HEK293 (cell line): Measurements from ENCODE around the gene TES.

Source experiments
- BCL11A ChIP-seq: fragments of 450-650 bp; formaldehyde crosslinking; IDR thresholded peaks from 2 replicates; pipeline ENCODE4 v1.5.1; 2016; ENCODE audit warnings: low read depth, missing biosample characterization, missing genetic modification characterization
- GLIS1 ChIP-seq: fragments of 450-650 bp; formaldehyde crosslinking; IDR thresholded peaks from 2 replicates; pipeline ENCODE4 v1.5.1; 2016; ENCODE audit warnings: missing biosample characterization, missing genetic modification characterization
- HOXC10 ChIP-seq: sonication (generic); formaldehyde crosslinking; IDR thresholded peaks from 2 replicates; pipeline ENCODE4 v1.8.1; 2023; ENCODE audit warnings: mild to moderate bottlenecking, missing genetic modification reagents
- OVOL3 ChIP-seq: fragments of 450-650 bp; formaldehyde crosslinking; IDR thresholded peaks from 2 replicates; pipeline ENCODE4 v1.5.1; 2016; ENCODE audit warnings: missing biosample characterization, missing genetic modification characterization
- REPIN1 ChIP-seq: fragments of 450-650 bp; formaldehyde crosslinking; IDR thresholded peaks from 2 replicates; pipeline ENCODE4 v1.5.1; 2017; ENCODE audit warnings: missing biosample characterization, missing genetic modification characterization, low read depth
- SCRT2 ChIP-seq: fragments of 450-650 bp; formaldehyde crosslinking; IDR thresholded peaks from 2 replicates; pipeline ENCODE4 v1.5.1; 2016; ENCODE audit warnings: missing biosample characterization, missing genetic modification characterization
- SP7 ChIP-seq: fragments of 450-650 bp; formaldehyde crosslinking; IDR thresholded peaks from 2 replicates; pipeline ENCODE4 v1.5.1; 2016; ENCODE audit warnings: missing biosample characterization, missing genetic modification characterization
- ZBTB1 ChIP-seq: fragments of 450-650 bp; formaldehyde crosslinking; IDR thresholded peaks from 2 replicates; pipeline ENCODE4 v1.5.1; 2016; ENCODE audit warnings: missing biosample characterization, missing genetic modification characterization
- ZBTB21 ChIP-seq: fragments of 450-650 bp; formaldehyde crosslinking; IDR thresholded peaks from 2 replicates; pipeline ENCODE4 v1.5.1; 2017; ENCODE audit warnings: missing biosample characterization, missing genetic modification characterization
- ZFHX2 ChIP-seq: fragments of 450-650 bp; formaldehyde crosslinking; conservative IDR thresholded peaks from 2 replicates; pipeline ENCODE4 v1.5.1; 2016; ENCODE audit warnings: missing biosample characterization, missing genetic modification characterization
- ZFP41 ChIP-seq: fragments of 450-650 bp; formaldehyde crosslinking; IDR thresholded peaks from 2 replicates; pipeline ENCODE4 v1.5.1; 2016; ENCODE audit warnings: missing biosample characterization, missing genetic modification characterization, borderline replicate concordance
- ZNF10 ChIP-seq: fragments of 450-650 bp; formaldehyde crosslinking; IDR thresholded peaks from 2 replicates; pipeline ENCODE4 v1.5.1; 2017; ENCODE audit warnings: missing biosample characterization, missing genetic modification characterization
- ZNF184 ChIP-seq: fragments of 450-650 bp; IDR thresholded peaks from 2 replicates; pipeline ENCODE4 v1.5.1; 2018; ENCODE audit warnings: missing biosample characterization, mild to moderate bottlenecking, missing genetic modification characterization
- ZNF24 ChIP-seq: fragments of 450-650 bp; formaldehyde crosslinking; IDR thresholded peaks from 2 replicates; pipeline ENCODE4 v1.5.1; 2016; ENCODE audit warnings: missing biosample characterization, missing genetic modification characterization
- ZNF335 ChIP-seq: fragments of 450-650 bp; formaldehyde crosslinking; conservative IDR thresholded peaks from 2 replicates; pipeline ENCODE4 v1.5.1; 2016; ENCODE audit warnings: missing biosample characterization, missing genetic modification characterization
- ZNF354C ChIP-seq: fragments of 450-650 bp; formaldehyde crosslinking; IDR thresholded peaks from 2 replicates; pipeline ENCODE4 v1.5.1; 2016; ENCODE audit warnings: missing biosample characterization, missing genetic modification characterization, low read depth, borderline replicate concordance
- ZNF416 ChIP-seq: fragments of 450-650 bp; formaldehyde crosslinking; IDR thresholded peaks from 2 replicates; pipeline ENCODE4 v1.5.1; 2016; ENCODE audit warnings: missing biosample characterization, missing genetic modification characterization
- ZNF48 ChIP-seq: fragments of 450-650 bp; formaldehyde crosslinking; IDR thresholded peaks from 2 replicates; pipeline ENCODE4 v1.5.1; 2016; ENCODE audit warnings: missing biosample characterization, missing genetic modification characterization
- ZNF558 ChIP-seq: fragments of 450-650 bp; formaldehyde crosslinking; IDR thresholded peaks from 2 replicates; pipeline ENCODE4 v1.5.1; 2016; ENCODE audit warnings: missing biosample characterization, missing genetic modification characterization
- ZNF610 ChIP-seq: fragments of 450-650 bp; formaldehyde crosslinking; IDR thresholded peaks from 2 replicates; pipeline ENCODE4 v1.5.1; 2016; ENCODE audit warnings: missing biosample characterization, missing genetic modification characterization, borderline replicate concordance
- ZNF623 ChIP-seq: fragments of 450-650 bp; formaldehyde crosslinking; IDR thresholded peaks from 2 replicates; pipeline ENCODE4 v1.5.1; 2016; ENCODE audit warnings: missing biosample characterization, missing genetic modification characterization
- ZNF629 ChIP-seq: fragments of 450-650 bp; formaldehyde crosslinking; IDR thresholded peaks from 2 replicates; pipeline ENCODE4 v1.5.1; 2017; ENCODE audit warnings: missing biosample characterization, missing genetic modification characterization
- ZNF701 ChIP-seq: fragments of 450-650 bp; formaldehyde crosslinking; IDR thresholded peaks from 2 replicates; pipeline ENCODE4 v1.5.1; 2016; ENCODE audit warnings: missing biosample characterization, missing genetic modification characterization
- ZNF76 ChIP-seq: fragments of 450-650 bp; formaldehyde crosslinking; IDR thresholded peaks from 2 replicates; pipeline ENCODE4; 2016; ENCODE audit warnings: low read depth, missing biosample characterization, missing genetic modification characterization, borderline replicate concordance
- ZNF837 ChIP-seq: fragments of 450-650 bp; formaldehyde crosslinking; IDR thresholded peaks from 2 replicates; pipeline ENCODE4 v1.5.1; 2016; ENCODE audit warnings: missing biosample characterization, missing genetic modification characterization
- ZNF843 ChIP-seq: fragments of 450-650 bp; formaldehyde crosslinking; IDR thresholded peaks from 2 replicates; pipeline ENCODE4 v1.5.1; 2016; ENCODE audit warnings: missing biosample characterization, missing genetic modification characterization
- TF ChIP-seq, protein P1 (sequence below): fragments of 450-650 bp; formaldehyde crosslinking; IDR thresholded peaks from 2 replicates; pipeline ENCODE4 v1.5.1; 2017; ENCODE audit warnings: missing biosample characterization, missing genetic modification characterization
- TF ChIP-seq, protein P2 (sequence below): fragments of 450-650 bp; formaldehyde crosslinking; IDR thresholded peaks from 2 replicates; pipeline ENCODE4 v1.5.1; 2016; ENCODE audit warnings: missing biosample characterization, missing genetic modification characterization
- TF ChIP-seq, protein P3 (sequence below): fragments of 450-650 bp; formaldehyde crosslinking; IDR thresholded peaks from 2 replicates; pipeline ENCODE4 v1.5.1; 2016; ENCODE audit warnings: missing biosample characterization, missing genetic modification characterization
- TF ChIP-seq, protein P4 (sequence below): fragments of 450-650 bp; IDR thresholded peaks from 2 replicates; pipeline ENCODE4 v1.5.1; 2018; ENCODE audit warnings: missing biosample characterization, mild to moderate bottlenecking, missing genetic modification characterization
- TF ChIP-seq, protein P5 (sequence below): fragments of 450-650 bp; formaldehyde crosslinking; IDR thresholded peaks from 2 replicates; pipeline ENCODE4 v1.5.1; 2016; ENCODE audit warnings: missing biosample characterization, missing genetic modification characterization
- TF ChIP-seq, protein P6 (sequence below): fragments of 450-650 bp; formaldehyde crosslinking; IDR thresholded peaks from 2 replicates; pipeline ENCODE4 v1.5.1; 2016; ENCODE audit warnings: missing biosample characterization, missing genetic modification characterization

TES gene

DNA sequence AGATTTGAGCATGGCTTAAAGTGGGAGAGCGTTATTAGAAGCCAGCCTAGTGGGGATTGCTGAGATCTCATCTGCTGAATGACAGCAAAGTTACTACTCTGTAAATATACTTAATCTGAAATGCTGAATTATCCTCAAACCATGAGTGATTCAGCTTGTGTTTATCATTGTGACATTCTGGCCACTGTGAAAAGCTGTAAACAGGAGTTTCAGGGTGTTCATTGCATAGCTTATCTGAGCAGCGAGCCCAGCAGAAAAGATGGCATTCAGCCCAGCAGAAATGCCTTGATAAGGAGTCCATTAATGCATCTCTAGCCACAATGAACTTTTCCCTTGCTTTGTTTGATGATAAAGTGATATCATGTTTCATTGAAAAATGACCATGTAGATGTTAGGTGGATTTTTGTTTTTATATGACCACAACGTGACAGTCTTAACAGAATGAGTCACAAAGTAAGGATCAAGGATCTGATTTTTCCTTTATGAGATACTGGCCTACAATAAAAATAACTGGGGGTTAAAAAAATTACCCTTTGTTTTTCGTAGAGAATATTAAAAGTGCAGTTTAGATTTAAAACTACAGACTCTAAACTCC, 7.8 kb downstream of the TES start (continued):
- TF ChIP-seq ZBTB1 (tag by site-specific recombination) (peak; percentile 84), ZNF10 (tag by site-specific recombination) (peak; percentile 89), OVOL3 (tag by site-specific recombination) (peak; percentile 99), ZNF184 (tag by site-specific recombination) (peak; percentile 61; the same call in 1 of the 2 replicates), SCRT2 (tag by site-specific recombination) (peak; percentile 65), ZNF558 (peak; percentile 91), ZNF837 (tag by site-specific recombination) (no peak), BCL11A (tag by site-specific recombination) (peak; percentile 99), ZNF335 (0 out of 2 replicates have a peak, but pooled peaks have one; percentile 27), REPIN1 (tag by site-specific recombination) (no peak), ZNF701 (no peak), ZNF629 (tag by site-specific recombination) (peak; percentile 97), ZNF843 (tag by site-specific recombination) (peak; percentile 100), ZNF48 (tag by site-specific recombination) (no peak), ZNF76 (tag by site-specific recombination) (peak; percentile 66; the same call in 1 of the 2 replicates), ZFHX2 (no peak; the same call in 1 of the 2 replicates), GLIS1 (peak; percentile 61; the same call in 1 of the 2 replicates), ZFP41 (no peak), ZNF354C (no peak), ZNF623 (peak; percentile 55), ZNF24 (tag by site-specific recombination) (peak; percentile 99), HOXC10 (no peak), ZBTB21 (peak; percentile 86), ZNF416 (tag by site-specific recombination) (no peak), SP7 (tag by site-specific recombination) (peak; percentile 99), ZNF610 (tag by site-specific recombination) (peak; percentile 73; the same call in 1 of the 2 replicates)
- TF ChIP-seq, protein P1, sequence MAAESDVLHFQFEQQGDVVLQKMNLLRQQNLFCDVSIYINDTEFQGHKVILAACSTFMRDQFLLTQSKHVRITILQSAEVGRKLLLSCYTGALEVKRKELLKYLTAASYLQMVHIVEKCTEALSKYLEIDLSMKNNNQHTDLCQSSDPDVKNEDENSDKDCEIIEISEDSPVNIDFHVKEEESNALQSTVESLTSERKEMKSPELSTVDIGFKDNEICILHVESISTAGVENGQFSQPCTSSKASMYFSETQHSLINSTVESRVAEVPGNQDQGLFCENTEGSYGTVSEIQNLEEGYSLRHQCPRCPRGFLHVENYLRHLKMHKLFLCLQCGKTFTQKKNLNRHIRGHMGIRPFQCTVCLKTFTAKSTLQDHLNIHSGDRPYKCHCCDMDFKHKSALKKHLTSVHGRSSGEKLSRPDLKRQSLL (tag by site-specific recombination), result peak; percentile 48; the same call in 1 of the 2 replicates
- TF ChIP-seq, protein P2, sequence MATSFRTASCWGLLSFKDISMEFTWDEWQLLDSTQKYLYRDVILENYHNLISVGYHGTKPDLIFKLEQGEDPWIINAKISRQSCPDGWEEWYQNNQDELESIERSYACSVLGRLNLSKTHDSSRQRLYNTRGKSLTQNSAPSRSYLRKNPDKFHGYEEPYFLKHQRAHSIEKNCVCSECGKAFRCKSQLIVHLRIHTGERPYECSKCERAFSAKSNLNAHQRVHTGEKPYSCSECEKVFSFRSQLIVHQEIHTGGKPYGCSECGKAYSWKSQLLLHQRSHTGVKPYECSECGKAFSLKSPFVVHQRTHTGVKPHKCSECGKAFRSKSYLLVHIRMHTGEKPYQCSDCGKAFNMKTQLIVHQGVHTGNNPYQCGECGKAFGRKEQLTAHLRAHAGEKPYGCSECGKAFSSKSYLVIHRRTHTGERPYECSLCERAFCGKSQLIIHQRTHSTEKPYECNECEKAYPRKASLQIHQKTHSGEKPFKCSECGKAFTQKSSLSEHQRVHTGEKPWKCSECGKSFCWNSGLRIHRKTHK (tag by site-specific recombination), result no peak
- TF ChIP-seq, protein P3, sequence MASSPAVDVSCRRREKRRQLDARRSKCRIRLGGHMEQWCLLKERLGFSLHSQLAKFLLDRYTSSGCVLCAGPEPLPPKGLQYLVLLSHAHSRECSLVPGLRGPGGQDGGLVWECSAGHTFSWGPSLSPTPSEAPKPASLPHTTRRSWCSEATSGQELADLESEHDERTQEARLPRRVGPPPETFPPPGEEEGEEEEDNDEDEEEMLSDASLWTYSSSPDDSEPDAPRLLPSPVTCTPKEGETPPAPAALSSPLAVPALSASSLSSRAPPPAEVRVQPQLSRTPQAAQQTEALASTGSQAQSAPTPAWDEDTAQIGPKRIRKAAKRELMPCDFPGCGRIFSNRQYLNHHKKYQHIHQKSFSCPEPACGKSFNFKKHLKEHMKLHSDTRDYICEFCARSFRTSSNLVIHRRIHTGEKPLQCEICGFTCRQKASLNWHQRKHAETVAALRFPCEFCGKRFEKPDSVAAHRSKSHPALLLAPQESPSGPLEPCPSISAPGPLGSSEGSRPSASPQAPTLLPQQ (tag by site-specific recombination), result 0 out of 2 replicates have a peak, but pooled peaks have one; percentile 86
- TF ChIP-seq, protein P4, sequence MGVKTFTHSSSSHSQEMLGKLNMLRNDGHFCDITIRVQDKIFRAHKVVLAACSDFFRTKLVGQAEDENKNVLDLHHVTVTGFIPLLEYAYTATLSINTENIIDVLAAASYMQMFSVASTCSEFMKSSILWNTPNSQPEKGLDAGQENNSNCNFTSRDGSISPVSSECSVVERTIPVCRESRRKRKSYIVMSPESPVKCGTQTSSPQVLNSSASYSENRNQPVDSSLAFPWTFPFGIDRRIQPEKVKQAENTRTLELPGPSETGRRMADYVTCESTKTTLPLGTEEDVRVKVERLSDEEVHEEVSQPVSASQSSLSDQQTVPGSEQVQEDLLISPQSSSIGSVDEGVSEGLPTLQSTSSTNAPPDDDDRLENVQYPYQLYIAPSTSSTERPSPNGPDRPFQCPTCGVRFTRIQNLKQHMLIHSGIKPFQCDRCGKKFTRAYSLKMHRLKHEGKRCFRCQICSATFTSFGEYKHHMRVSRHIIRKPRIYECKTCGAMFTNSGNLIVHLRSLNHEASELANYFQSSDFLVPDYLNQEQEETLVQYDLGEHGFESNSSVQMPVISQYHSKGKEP (tag by site-specific recombination), result peak; percentile 99
- TF ChIP-seq, protein P5, sequence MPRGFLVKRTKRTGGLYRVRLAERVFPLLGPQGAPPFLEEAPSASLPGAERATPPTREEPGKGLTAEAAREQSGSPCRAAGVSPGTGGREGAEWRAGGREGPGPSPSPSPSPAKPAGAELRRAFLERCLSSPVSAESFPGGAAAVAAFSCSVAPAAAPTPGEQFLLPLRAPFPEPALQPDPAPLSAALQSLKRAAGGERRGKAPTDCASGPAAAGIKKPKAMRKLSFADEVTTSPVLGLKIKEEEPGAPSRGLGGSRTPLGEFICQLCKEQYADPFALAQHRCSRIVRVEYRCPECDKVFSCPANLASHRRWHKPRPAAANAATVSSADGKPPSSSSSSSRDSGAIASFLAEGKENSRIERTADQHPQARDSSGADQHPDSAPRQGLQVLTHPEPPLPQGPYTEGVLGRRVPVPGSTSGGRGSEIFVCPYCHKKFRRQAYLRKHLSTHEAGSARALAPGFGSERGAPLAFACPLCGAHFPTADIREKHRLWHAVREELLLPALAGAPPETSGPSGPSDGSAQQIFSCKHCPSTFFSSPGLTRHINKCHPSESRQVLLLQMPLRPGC (tag by site-specific recombination), result peak; percentile 100
- TF ChIP-seq, protein P6, sequence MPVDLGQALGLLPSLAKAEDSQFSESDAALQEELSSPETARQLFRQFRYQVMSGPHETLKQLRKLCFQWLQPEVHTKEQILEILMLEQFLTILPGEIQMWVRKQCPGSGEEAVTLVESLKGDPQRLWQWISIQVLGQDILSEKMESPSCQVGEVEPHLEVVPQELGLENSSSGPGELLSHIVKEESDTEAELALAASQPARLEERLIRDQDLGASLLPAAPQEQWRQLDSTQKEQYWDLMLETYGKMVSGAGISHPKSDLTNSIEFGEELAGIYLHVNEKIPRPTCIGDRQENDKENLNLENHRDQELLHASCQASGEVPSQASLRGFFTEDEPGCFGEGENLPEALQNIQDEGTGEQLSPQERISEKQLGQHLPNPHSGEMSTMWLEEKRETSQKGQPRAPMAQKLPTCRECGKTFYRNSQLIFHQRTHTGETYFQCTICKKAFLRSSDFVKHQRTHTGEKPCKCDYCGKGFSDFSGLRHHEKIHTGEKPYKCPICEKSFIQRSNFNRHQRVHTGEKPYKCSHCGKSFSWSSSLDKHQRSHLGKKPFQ, result peak; percentile 94
